ENCODE results near the gene HSBP1.

HSBP1 gene

DNA sequence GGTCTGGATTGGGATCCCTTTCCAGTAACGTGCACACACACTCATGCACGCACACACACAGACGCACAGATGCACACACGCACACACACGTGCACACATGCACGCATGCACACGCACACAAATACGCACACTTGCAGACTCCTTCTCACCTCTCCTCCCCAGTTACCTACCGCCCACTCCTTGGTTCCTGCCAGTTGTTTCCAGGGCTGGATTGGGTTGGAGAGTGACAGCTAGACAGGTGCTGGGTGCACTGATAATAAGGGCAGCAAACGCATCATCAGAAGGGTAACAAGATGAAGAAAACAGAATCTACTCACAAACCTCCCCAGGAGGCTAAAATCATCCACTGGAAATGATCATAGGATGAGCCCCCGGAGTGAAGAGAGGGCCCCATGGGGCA, 45.0 kb downstream of the HSBP1 start:
- no peak for ATAC-seq
- no peak for TF ChIP-seq ZNF8 (CRISPR knock-in tag; IDR thresholded peaks at IDR 0.05)
- TF ChIP-seq, protein P1, sequence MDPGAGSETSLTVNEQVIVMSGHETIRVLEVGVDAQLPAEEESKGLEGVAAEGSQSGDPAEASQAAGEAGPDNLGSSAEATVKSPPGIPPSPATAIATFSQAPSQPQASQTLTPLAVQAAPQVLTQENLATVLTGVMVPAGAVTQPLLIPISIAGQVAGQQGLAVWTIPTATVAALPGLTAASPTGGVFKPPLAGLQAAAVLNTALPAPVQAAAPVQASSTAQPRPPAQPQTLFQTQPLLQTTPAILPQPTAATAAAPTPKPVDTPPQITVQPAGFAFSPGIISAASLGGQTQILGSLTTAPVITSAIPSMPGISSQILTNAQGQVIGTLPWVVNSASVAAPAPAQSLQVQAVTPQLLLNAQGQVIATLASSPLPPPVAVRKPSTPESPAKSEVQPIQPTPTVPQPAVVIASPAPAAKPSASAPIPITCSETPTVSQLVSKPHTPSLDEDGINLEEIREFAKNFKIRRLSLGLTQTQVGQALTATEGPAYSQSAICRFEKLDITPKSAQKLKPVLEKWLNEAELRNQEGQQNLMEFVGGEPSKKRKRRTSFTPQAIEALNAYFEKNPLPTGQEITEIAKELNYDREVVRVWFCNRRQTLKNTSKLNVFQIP (CRISPR knock-in tag; IDR thresholded peaks at IDR 0.05; ENCODE audit: borderline replicate concordance, low read depth), result no peak
- TF ChIP-seq ZC3H10 (CRISPR knock-in tag; IDR thresholded peaks at IDR 0.05), result no peak
- no peak for TF ChIP-seq ESRRG (CRISPR knock-in tag; IDR thresholded peaks at IDR 0.05)
- no peak for TF ChIP-seq ZNF565 (CRISPR knock-in tag; conservative IDR thresholded peaks at IDR 0.05; ENCODE audit: low read depth)
- TF ChIP-seq RARB (CRISPR knock-in tag; IDR thresholded peaks at IDR 0.05), result no peak
- no peak for TF ChIP-seq PPARA (CRISPR knock-in tag; IDR thresholded peaks at IDR 0.05; ENCODE audit: borderline replicate concordance)
- TF ChIP-seq TOX (CRISPR knock-in tag; IDR thresholded peaks at IDR 0.05; ENCODE audit: borderline replicate concordance), result no peak
- TF ChIP-seq BACH2 (CRISPR knock-in tag; IDR thresholded peaks at IDR 0.05; ENCODE audit: borderline replicate concordance), result no peak
- TF ChIP-seq, protein P2, sequence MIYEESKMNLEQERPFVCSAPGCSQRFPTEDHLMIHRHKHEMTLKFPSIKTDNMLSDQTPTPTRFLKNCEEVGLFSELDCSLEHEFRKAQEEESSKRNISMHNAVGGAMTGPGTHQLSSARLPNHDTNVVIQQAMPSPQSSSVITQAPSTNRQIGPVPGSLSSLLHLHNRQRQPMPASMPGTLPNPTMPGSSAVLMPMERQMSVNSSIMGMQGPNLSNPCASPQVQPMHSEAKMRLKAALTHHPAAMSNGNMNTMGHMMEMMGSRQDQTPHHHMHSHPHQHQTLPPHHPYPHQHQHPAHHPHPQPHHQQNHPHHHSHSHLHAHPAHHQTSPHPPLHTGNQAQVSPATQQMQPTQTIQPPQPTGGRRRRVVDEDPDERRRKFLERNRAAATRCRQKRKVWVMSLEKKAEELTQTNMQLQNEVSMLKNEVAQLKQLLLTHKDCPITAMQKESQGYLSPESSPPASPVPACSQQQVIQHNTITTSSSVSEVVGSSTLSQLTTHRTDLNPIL (CRISPR knock-in tag; IDR thresholded peaks at IDR 0.05; ENCODE audit: low read depth), result no peak

DNA sequence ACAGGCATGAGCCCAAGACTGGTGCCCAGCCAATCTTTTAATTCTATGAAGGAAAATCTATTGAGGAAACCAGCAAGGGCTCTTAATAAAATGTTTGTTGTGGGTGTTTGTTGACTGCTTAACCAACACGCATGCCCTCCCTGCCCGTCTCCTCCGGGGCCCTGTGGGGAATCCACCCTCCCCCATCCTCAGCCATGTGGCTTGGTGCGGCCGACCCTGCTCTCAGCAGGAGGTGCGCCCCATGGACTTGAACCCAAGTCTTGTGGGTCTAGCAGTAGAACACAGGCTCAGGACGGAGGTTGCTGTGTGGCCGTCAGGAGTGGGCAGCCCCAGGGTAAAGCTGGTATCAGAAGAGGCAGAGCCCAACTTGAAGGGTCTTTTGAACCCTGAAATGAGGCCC, 46.1 kb downstream of the HSBP1 start:
- ATAC-seq, result no peak
- no peak for TF ChIP-seq ZNF8 (CRISPR knock-in tag; IDR thresholded peaks at IDR 0.05)
- TF ChIP-seq ZC3H10 (CRISPR knock-in tag; IDR thresholded peaks at IDR 0.05), result no peak
- TF ChIP-seq BACH2 (CRISPR knock-in tag; IDR thresholded peaks at IDR 0.05; ENCODE audit: borderline replicate concordance), result no peak
- no peak for TF ChIP-seq GLIS3 (CRISPR knock-in tag; IDR thresholded peaks at IDR 0.05)
- TF ChIP-seq TCF4 (CRISPR knock-in tag; IDR thresholded peaks at IDR 0.05; ENCODE audit: borderline replicate concordance), result no peak
- TF ChIP-seq, protein P3, sequence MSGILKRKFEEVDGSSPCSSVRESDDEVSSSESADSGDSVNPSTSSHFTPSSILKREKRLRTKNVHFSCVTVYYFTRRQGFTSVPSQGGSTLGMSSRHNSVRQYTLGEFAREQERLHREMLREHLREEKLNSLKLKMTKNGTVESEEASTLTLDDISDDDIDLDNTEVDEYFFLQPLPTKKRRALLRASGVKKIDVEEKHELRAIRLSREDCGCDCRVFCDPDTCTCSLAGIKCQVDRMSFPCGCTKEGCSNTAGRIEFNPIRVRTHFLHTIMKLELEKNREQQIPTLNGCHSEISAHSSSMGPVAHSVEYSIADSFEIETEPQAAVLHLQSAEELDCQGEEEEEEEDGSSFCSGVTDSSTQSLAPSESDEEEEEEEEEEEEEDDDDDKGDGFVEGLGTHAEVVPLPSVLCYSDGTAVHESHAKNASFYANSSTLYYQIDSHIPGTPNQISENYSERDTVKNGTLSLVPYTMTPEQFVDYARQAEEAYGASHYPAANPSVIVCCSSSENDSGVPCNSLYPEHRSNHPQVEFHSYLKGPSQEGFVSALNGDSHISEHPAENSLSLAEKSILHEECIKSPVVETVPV (CRISPR knock-in tag; IDR thresholded peaks at IDR 0.05), result no peak
- TF ChIP-seq, protein P4, sequence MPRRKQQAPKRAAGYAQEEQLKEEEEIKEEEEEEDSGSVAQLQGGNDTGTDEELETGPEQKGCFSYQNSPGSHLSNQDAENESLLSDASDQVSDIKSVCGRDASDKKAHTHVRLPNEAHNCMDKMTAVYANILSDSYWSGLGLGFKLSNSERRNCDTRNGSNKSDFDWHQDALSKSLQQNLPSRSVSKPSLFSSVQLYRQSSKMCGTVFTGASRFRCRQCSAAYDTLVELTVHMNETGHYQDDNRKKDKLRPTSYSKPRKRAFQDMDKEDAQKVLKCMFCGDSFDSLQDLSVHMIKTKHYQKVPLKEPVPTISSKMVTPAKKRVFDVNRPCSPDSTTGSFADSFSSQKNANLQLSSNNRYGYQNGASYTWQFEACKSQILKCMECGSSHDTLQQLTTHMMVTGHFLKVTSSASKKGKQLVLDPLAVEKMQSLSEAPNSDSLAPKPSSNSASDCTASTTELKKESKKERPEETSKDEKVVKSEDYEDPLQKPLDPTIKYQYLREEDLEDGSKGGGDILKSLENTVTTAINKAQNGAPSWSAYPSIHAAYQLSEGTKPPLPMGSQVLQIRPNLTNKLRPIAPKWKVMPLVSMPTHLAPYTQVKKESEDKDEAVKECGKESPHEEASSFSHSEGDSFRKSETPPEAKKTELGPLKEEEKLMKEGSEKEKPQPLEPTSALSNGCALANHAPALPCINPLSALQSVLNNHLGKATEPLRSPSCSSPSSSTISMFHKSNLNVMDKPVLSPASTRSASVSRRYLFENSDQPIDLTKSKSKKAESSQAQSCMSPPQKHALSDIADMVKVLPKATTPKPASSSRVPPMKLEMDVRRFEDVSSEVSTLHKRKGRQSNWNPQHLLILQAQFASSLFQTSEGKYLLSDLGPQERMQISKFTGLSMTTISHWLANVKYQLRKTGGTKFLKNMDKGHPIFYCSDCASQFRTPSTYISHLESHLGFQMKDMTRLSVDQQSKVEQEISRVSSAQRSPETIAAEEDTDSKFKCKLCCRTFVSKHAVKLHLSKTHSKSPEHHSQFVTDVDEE (CRISPR knock-in tag; IDR thresholded peaks at IDR 0.05), result no peak
- TF ChIP-seq ZFP3 (CRISPR knock-in tag; IDR thresholded peaks at IDR 0.05), result no peak
- TF ChIP-seq, protein P5, sequence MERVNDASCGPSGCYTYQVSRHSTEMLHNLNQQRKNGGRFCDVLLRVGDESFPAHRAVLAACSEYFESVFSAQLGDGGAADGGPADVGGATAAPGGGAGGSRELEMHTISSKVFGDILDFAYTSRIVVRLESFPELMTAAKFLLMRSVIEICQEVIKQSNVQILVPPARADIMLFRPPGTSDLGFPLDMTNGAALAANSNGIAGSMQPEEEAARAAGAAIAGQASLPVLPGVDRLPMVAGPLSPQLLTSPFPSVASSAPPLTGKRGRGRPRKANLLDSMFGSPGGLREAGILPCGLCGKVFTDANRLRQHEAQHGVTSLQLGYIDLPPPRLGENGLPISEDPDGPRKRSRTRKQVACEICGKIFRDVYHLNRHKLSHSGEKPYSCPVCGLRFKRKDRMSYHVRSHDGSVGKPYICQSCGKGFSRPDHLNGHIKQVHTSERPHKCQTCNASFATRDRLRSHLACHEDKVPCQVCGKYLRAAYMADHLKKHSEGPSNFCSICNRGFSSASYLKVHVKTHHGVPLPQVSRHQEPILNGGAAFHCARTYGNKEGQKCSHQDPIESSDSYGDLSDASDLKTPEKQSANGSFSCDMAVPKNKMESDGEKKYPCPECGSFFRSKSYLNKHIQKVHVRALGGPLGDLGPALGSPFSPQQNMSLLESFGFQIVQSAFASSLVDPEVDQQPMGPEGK (CRISPR knock-in tag; IDR thresholded peaks at IDR 0.05; ENCODE audit: borderline replicate concordance), result no peak
- TF ChIP-seq, protein P2 (CRISPR knock-in tag; IDR thresholded peaks at IDR 0.05; ENCODE audit: low read depth), result no peak
- TF ChIP-seq ESRRG (CRISPR knock-in tag; IDR thresholded peaks at IDR 0.05), result no peak
- TF ChIP-seq ZNF565 (CRISPR knock-in tag; conservative IDR thresholded peaks at IDR 0.05; ENCODE audit: low read depth), result no peak
- TF ChIP-seq CSDC2 (CRISPR knock-in tag; IDR thresholded peaks at IDR 0.05), result no peak
- TF ChIP-seq ZNF70 (CRISPR knock-in tag; IDR thresholded peaks at IDR 0.05), result no peak
- TF ChIP-seq RARB (CRISPR knock-in tag; IDR thresholded peaks at IDR 0.05), result no peak
- no peak for TF ChIP-seq ISL1 (CRISPR knock-in tag; IDR thresholded peaks at IDR 0.05)
- no peak for TF ChIP-seq SNAI2 (CRISPR knock-in tag; IDR thresholded peaks at IDR 0.05)
- no peak for TF ChIP-seq PPARA (CRISPR knock-in tag; IDR thresholded peaks at IDR 0.05; ENCODE audit: borderline replicate concordance)
- TF ChIP-seq TOX (CRISPR knock-in tag; IDR thresholded peaks at IDR 0.05; ENCODE audit: borderline replicate concordance), result no peak
- no peak for TF ChIP-seq ARNTL (CRISPR knock-in tag; IDR thresholded peaks at IDR 0.05; ENCODE audit: borderline replicate concordance, low read depth)

Measured in SK-N-SH treated with all-trans-retinoic acid at 6 μM for 48 hours (cell line).